Natural killer cell (primary cell): Measurements from ENCODE around the gene LUC7L3. TPM values are rescaled to one million over a fixed set of nuclear protein-coding genes. Genes with fewer than 3 reads are reported as not detected.

Experiments used
- ATAC-seq, 3 donors: fragments of 150-1000 bp in 2 of 3; fragments of 200-7000 bp in 1 of 3; cut with Tn5 transposase; 1 replicate in 1 of 3; 2 replicates in 2 of 3; pipeline ENCODE4 v1.10.0; 2021; ENCODE audit warnings: mild to moderate bottlenecking in 2 of 3, moderate library complexity in 2 of 3
- DNase-seq, 2 donors: peaks; one replicate each; pipeline versions ENCODE4 v3.0.0 to v3.0.0-alpha.2; 2013 to 2021; ENCODE audit warnings: mixed read lengths in 1 of 2
- H3K27ac ChIP-seq: one replicate; pipeline ENCODE4 v1.5.1; 2013; ENCODE audit warnings: mild to moderate bottlenecking, low read length
- H3K27me3 ChIP-seq: one replicate; pipeline ENCODE4 v1.6.1; 2013; ENCODE audit warnings: low read length; ENCODE audit not compliant: control insufficient read depth, insufficient read depth
- H3K36me3 ChIP-seq: one replicate; pipeline ENCODE4 v1.6.1; 2013; ENCODE audit warnings: low read length; ENCODE audit not compliant: control insufficient read depth, insufficient read depth
- H3K4me1 ChIP-seq: one replicate; pipeline ENCODE4 v1.6.1; 2013; ENCODE audit warnings: low read length; ENCODE audit not compliant: control insufficient read depth, insufficient read depth
- H3K4me3 ChIP-seq: one replicate; pipeline ENCODE4 v1.5.1; 2013; ENCODE audit warnings: low read length
- H3K9me3 ChIP-seq: one replicate; pipeline ENCODE4 v1.6.1; 2013; ENCODE audit warnings: low read length; ENCODE audit not compliant: control insufficient read depth, insufficient read depth
- H3K27ac Mint-ChIP-seq, 2 donors: one replicate each; pipeline ENCODE4 v1.8.0; 2022; ENCODE audit warnings: mild to moderate bottlenecking in 2 of 2, mixed read lengths in 2 of 2, moderate library complexity in 1 of 2
- H3K27me3 Mint-ChIP-seq, 2 donors: one replicate each; pipeline ENCODE4 v1.8.0; 2022; ENCODE audit warnings: low read depth in 2 of 2, mixed read lengths in 2 of 2
- H3K36me3 Mint-ChIP-seq: one replicate; pipeline ENCODE4 v1.8.0; 2022; ENCODE audit warnings: mixed read lengths
- H3K4me1 Mint-ChIP-seq, 2 donors: one replicate each; pipeline ENCODE4 v1.8.0; 2022; ENCODE audit warnings: mixed read lengths in 2 of 2
- H3K4me3 Mint-ChIP-seq: one replicate; pipeline ENCODE4 v1.8.0; 2022; ENCODE audit warnings: mild to moderate bottlenecking, moderate library complexity, mixed read lengths
- H3K9me3 Mint-ChIP-seq, 2 donors: one replicate each; pipeline ENCODE4 v1.8.0; 2022; ENCODE audit warnings: mixed read lengths in 2 of 2
- WGBS: methylation state at CpG from one replicate; pipeline ENCODE4 v1.1.7; 2013; ENCODE audit warnings: missing lambda C conversion rate; ENCODE audit not compliant: insufficient coverage; 5-methylcytosine and 5-hydroxymethylcytosine counted together
- intact Hi-C: fragments of 100-400 bp; cut with micrococcal nuclease; formaldehyde crosslinking; loops from one replicate; pipeline ENCODE4 v1.14.2; 2022
- total RNA-seq, 4 donors: library from RNA; stranded (reverse); fragments of 120-200 nt in 1 of 4; gene quantifications; one replicate each; pipeline versions ENCODE4 v1.2.3 to v1.2.4, GENCODE V29; 2013 to 2022
- TF ChIP-seq, protein P1 (sequence below): fragments of 200-600 bp; IDR thresholded peaks from one replicate; pipeline ENCODE4 v1.8.0; 2022; ENCODE audit warnings: antibody characterized with exemption

The LUC7L3 gene
- total RNA-seq, 3 donors from 2014 or later (not counting 1 experiment from before 2014, with no cell fraction given): 152 to 213 (median 196) TPM

DNA sequence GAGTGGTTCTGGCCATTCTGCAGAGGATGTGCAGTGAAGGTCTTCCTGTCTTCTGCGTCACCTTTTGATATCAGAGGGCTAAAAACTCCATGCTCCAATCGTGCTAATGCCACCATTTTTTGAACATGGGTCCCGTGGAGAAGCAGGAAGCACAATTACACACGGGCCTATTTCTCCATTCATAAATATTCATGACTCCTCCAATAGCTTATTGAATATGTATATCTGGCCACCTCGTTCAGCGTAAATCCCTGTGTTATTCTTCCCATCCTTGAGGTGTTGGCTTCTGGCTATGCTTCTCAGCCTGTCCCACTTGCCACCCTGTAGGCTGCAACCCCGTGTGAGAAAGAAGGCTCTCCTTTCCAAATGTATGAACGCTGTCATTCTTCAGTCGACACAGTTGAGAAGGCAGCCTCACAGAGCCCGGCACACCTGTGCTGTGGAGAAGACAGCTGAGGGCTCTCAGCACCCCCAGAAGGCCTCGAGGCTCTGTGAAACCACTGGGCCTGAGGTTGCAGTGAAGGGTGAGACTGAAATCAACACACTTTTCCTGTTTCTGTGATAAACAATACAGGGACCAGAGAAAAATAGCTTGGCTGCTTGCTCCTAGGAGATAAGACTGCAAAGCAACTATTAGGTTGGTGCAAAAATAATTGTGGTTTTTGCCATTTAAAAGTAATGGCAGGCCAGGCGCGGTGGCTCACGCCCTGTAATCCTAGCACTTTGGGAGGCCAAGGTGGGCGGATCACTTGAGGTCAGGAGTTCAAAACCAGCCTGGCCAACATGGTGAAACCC is 52.8 kb downstream of the LUC7L3 start:
- 64% methylated on average over 15 of the region's 15 CpGs for WGBS

DNA sequence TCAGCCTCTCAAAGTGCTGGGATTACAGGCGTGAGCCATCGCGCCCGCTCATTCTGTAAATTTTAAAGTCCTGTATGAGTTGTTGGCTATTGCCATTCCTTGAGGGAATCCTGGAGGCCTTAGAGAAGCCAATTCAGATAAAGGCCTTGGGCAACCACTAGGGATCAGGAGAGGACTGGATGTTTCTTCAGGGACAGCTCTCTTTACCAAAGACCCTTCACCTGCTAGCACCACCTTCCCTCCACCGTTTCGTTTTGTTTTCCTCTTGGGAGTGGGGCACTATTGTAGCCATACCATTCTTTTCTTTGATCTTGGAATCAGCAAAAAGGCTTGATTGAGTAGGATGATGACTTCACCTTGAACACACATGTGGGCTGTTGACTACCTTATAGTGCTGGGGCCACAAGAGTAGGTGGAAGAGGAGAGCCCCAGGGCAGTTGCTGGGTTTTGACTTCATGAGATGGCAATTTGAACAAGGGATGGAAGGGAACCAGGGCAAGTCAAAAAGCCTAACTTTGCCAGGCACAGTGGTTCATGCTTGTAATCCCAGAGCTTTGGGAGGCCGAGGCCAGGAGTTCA is 54.9 kb downstream of the LUC7L3 start:
- peaks cover 0 to 2% of the 10 kb centered on the region in 2 donors for H3K27me3 Mint-ChIP-seq
- H3K4me3 ChIP-seq: no peak overlapping the region

More for the DNA sequence above, 52.8 kb downstream of the LUC7L3 start:
- Mint-ChIP-seq H3K27me3 (peaks cover 2 to 3% of the 10 kb centered on the region in 2 donors), H3K27ac (peak overlapping the region in 1 of 2 donors; percentile 44), H3K9me3 (no peaks in the 10 kb centered on the region), H3K4me3 (no peak overlapping the region), H3K36me3 (no peaks in the 10 kb centered on the region), H3K4me1 (peaks cover 0 to 13% of the 10 kb centered on the region in 2 donors)
- Histone ChIP-seq H3K36me3 (no peaks in the 10 kb centered on the region), H3K4me1 (no peaks in the 10 kb centered on the region), H3K27ac (no peak overlapping the region), H3K27me3 (no peaks in the 10 kb centered on the region), H3K4me3 (no peak overlapping the region), H3K9me3 (no peaks in the 10 kb centered on the region)
- TF ChIP-seq, protein P1, sequence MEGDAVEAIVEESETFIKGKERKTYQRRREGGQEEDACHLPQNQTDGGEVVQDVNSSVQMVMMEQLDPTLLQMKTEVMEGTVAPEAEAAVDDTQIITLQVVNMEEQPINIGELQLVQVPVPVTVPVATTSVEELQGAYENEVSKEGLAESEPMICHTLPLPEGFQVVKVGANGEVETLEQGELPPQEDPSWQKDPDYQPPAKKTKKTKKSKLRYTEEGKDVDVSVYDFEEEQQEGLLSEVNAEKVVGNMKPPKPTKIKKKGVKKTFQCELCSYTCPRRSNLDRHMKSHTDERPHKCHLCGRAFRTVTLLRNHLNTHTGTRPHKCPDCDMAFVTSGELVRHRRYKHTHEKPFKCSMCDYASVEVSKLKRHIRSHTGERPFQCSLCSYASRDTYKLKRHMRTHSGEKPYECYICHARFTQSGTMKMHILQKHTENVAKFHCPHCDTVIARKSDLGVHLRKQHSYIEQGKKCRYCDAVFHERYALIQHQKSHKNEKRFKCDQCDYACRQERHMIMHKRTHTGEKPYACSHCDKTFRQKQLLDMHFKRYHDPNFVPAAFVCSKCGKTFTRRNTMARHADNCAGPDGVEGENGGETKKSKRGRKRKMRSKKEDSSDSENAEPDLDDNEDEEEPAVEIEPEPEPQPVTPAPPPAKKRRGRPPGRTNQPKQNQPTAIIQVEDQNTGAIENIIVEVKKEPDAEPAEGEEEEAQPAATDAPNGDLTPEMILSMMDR: no peak
- peak in 2 of 3 donors; percentile 58 to 64 for ATAC-seq
- DNase-seq: no peak
- intact Hi-C loops: no loop called here

DNA sequence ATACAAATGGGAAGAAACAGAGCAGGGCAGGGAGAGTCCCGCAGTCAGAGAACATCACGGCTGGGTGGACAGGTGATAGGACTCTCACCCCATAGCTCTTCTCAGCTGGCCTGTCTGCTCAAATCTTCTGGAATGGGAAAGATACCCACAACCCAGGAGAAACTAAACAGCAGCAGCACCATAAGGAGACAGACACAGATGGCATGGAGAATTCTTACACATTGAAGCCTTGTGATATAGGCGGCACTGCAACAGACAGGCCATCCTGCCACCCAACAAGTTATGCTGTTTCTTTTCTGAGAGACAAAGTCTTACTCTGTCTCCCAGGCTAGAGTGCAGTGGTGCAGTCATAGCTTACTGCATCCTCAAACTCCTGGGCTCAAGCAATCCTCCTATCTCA is 56.5 kb downstream of the LUC7L3 start:
- no peaks in the 10 kb centered on the region for H3K36me3 ChIP-seq
- H3K4me3 Mint-ChIP-seq: no peak overlapping the region
- WGBS: 98% methylated on average over 3 of the region's 3 CpGs
- peaks cover 0 to 20% of the 10 kb centered on the region in 2 donors for H3K4me1 Mint-ChIP-seq
- TF ChIP-seq, protein P1: no peak
- no peaks in the 10 kb centered on the region for H3K36me3 Mint-ChIP-seq
- intact Hi-C loops: no loop called here
- peaks cover 0 to 2% of the 10 kb centered on the region in 2 donors for H3K27me3 Mint-ChIP-seq
- H3K27ac Mint-ChIP-seq: no peak overlapping the region
- H3K4me1 ChIP-seq: peaks cover 20% of the 10 kb centered on the region
- no peaks in the 10 kb centered on the region for H3K27me3 ChIP-seq
- no peaks in the 10 kb centered on the region for H3K9me3 ChIP-seq
- H3K4me3 ChIP-seq: no peak overlapping the region
- H3K27ac ChIP-seq: no peak overlapping the region
- DNase-seq (no peak), ATAC-seq (no peak)
- no peaks in the 10 kb centered on the region for H3K9me3 Mint-ChIP-seq

More for the DNA sequence above, 54.9 kb downstream of the LUC7L3 start:
- Mint-ChIP-seq H3K4me3 (no peak overlapping the region), H3K27ac (no peak overlapping the region), H3K9me3 (no peaks in the 10 kb centered on the region), H3K4me1 (peaks cover 0 to 13% of the 10 kb centered on the region in 2 donors), H3K36me3 (no peaks in the 10 kb centered on the region)
- TF ChIP-seq, protein P1: no peak
- Histone ChIP-seq H3K4me1 (peaks cover 4% of the 10 kb centered on the region), H3K36me3 (no peaks in the 10 kb centered on the region), H3K9me3 (no peaks in the 10 kb centered on the region), H3K27ac (no peak overlapping the region), H3K27me3 (no peaks in the 10 kb centered on the region)
- ATAC-seq: no peak
- 90% methylated on average over 7 of the region's 7 CpGs for WGBS
- DNase-seq: no peak
- intact Hi-C loops: no loop called here
